ENCODE results near the gene SPARC.
A peak's percentile ranks its signal among the peaks of the same experiment; 100 is the strongest.

Gene SPARC

DNA sequence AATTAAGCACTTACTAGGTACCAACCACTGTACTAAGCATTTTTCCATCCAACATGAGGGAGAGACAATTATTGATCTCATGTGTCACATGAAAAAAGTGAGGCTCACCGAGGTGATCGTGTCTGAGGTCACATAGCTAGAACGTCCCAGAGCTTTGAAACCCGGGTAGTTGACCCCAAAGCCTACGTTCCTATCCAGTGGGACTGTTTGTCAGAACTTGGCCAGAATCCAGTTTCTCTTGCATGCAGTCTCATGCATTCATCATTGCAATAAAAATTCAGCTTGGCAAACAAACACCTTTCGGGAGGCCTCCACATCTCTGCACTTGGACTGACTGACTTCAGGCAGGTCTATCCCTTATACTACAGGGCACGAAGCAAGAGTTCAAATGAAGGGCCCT is 72.2 kb downstream of the SPARC start:
- DNase-seq (ENCODE audit: extremely low spot score), result no peak
- TF ChIP-seq, protein P1, sequence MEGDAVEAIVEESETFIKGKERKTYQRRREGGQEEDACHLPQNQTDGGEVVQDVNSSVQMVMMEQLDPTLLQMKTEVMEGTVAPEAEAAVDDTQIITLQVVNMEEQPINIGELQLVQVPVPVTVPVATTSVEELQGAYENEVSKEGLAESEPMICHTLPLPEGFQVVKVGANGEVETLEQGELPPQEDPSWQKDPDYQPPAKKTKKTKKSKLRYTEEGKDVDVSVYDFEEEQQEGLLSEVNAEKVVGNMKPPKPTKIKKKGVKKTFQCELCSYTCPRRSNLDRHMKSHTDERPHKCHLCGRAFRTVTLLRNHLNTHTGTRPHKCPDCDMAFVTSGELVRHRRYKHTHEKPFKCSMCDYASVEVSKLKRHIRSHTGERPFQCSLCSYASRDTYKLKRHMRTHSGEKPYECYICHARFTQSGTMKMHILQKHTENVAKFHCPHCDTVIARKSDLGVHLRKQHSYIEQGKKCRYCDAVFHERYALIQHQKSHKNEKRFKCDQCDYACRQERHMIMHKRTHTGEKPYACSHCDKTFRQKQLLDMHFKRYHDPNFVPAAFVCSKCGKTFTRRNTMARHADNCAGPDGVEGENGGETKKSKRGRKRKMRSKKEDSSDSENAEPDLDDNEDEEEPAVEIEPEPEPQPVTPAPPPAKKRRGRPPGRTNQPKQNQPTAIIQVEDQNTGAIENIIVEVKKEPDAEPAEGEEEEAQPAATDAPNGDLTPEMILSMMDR (IDR thresholded peaks at IDR 0.05; ENCODE audit: control extremely low read depth, extremely low read depth, low read depth, missing control alignments), result no peak
- POLR2A ChIA-PET, result no interaction called here
- CTCF ChIA-PET, result interaction anchor here (1.0 to 3.4 kb wide), 3 partner anchors 37 to 135 kb away, joined by 3 to 27 read pairs (median 4); no protein-coding TSS in a partner anchor

DNA sequence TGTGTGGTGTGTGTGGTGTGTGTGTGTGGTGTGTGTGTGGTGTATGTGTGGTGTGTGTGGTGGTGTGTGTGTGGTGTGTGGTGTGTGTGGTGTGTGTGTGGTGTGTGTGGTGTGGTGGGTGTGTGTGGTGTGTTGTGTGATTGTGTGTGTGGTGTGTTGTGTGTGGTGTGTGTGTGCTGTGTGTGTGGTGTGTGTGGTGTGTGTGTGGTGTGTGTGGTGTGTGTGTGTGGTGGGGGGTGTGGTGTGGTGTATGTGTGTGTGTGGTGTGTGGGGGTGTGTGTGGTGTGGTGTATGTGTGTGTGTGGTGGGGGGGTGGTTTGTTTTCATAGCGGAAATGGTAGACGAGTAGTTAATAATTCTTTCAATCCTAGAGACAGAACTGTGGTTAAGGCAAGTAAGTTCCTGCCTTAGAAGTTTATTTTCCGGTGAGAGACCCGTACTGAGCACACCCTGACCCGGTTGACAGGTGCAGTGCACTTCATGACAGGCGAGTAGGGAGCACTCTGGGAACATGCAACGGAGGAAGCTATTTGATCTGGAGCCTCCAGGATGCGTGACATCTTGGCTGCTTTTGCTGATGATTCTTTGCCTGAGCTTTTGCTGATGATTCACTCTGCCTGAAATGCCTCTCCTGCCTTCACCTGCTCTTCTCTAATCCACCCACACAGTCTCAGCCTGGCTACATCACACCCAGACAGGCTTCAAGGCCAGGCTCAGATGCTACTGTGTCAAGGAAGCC is 73.9 kb downstream of the SPARC start:
- POLR2A ChIA-PET, result no interaction called here
- TF ChIP-seq, protein P1 (IDR thresholded peaks at IDR 0.05; ENCODE audit: control extremely low read depth, extremely low read depth, low read depth, missing control alignments), result no peak
- CTCF ChIA-PET, result interaction anchor here (1.1 to 3.4 kb wide), 4 partner anchors 8 to 46 kb away, joined by 3 to 27 read pairs (median 5); no protein-coding TSS in a partner anchor
- peak; percentile 72 for DNase-seq (ENCODE audit: extremely low spot score)

DNA sequence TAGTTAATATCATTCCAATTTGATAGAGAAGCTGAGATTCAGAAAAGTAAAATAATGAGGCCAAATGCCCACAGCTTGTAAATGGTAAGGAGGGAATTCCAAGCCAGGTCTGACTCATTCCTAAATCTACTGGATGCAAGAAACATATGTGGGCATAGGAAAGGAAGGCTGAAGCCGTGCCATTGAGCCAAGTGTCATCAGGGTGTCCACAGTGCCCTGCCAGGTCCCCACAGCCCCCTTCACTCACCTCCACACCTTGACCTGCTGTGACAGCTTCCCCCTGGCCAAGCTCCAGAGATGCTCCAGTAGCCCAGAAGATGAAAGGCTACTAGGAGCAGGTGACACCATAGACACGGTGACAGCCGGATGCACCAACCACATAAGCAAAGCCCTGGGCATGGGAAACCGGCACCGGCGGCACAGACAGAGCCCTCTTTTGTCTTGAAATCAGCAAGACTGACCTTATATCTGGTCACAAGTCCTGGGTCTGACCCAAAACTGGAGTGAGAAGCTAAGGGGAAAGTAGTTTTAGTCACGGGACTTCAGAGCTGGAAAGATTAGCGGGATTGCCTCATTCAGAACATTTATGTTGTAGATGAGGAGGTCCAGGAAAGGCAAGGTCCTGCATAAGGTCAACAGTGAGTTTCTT is 75.5 kb downstream of the SPARC start:
- no peak for DNase-seq (ENCODE audit: extremely low spot score)
- ChIA-PET POLR2A (no interaction called here), CTCF (interaction anchor here (0.7 to 3.4 kb wide), 5 partner anchors 13 to 40 kb away, joined by 3 to 27 read pairs (median 3); no protein-coding TSS in a partner anchor)
- TF ChIP-seq, protein P1 (IDR thresholded peaks at IDR 0.05; ENCODE audit: control extremely low read depth, extremely low read depth, low read depth, missing control alignments), result no peak

All from GM10248 (cell line).